Stimulated activated CD4-positive, alpha-beta T cell treated with anti-CD3 and anti-CD28 coated beads, Interleukin-1b, Interleukin-23, amount 100 ng/mL, for 24 hours (primary cell): ENCODE results near the gene ACTRT2.

Experiments
- DNase-seq, 4 experiments: peaks; one replicate each; pipeline ENCODE4 v3.0.0-alpha.2; 2020; ENCODE audit warnings: low read depth in 4 of 4, low spot score in 1 of 4

The ACTRT2 gene

GRCh38 chr1:2983706-2984398, 37.4 kb upstream of the ACTRT2 start:
- DNase-seq, result no peak

GRCh38 chr1:2984399-2985061, 36.7 kb upstream of the ACTRT2 start:
- DNase-seq, result no peak

GRCh38 chr1:2985067-2985561, 36.2 kb upstream of the ACTRT2 start:
- DNase-seq, result no peak

GRCh38 chr1:2985694-2986548, 35.3 kb upstream of the ACTRT2 start:
- DNase-seq, result no peak

GRCh38 chr1:2986549-2987305, 34.5 kb upstream of the ACTRT2 start:
- no peak for DNase-seq

GRCh38 chr1:2987773-2988172, 33.5 kb upstream of the ACTRT2 start:
- no peak for DNase-seq

GRCh38 chr1:2988256-2988655, 33.0 kb upstream of the ACTRT2 start:
- DNase-seq, result no peak

- DNase-seq, result no peak
These were observed 32.1 kb upstream of the ACTRT2 start for GRCh38 chr1:2989185-2989584.

- no peak for DNase-seq
These were observed 31.3 kb upstream of the ACTRT2 start for GRCh38 chr1:2989976-2990375.

- no peak for DNase-seq
These were observed 30.7 kb upstream of the ACTRT2 start for GRCh38 chr1:2990376-2991115.

GRCh38 chr1:2991753-2992495, 29.3 kb upstream of the ACTRT2 start:
- DNase-seq, result no peak

GRCh38 chr1:2998503-2999100, 22.7 kb upstream of the ACTRT2 start:
- DNase-seq, result no peak

- no peak for DNase-seq
These were observed 22.1 kb upstream of the ACTRT2 start for GRCh38 chr1:2999138-2999537.

- DNase-seq, result no peak
These were observed 21.7 kb upstream of the ACTRT2 start for GRCh38 chr1:2999571-2999970.

GRCh38 chr1:3000214-3000613, 21.1 kb upstream of the ACTRT2 start:
- no peak for DNase-seq

GRCh38 chr1:3000671-3001470, 20.4 kb upstream of the ACTRT2 start:
- no peak for DNase-seq

- no peak for DNase-seq
These were observed 19.6 kb upstream of the ACTRT2 start for GRCh38 chr1:3001471-3002348.
